NCI-H748 treated with DMSO at 0.1 percent for 48 hours (cell line): ENCODE measurements around the gene SPATA19.

ENCODE experiments used
- DNase-seq: peaks from one replicate; lab custom pipeline; 2025; lab: John Stamatoyannopoulos, UW

The SPATA19 gene

GRCh38 chr11:133818302-133818701 is 27.0 kb downstream of the SPATA19 start:
- DNase-seq: no peak

GRCh38 chr11:133817449-133817848 is 27.9 kb downstream of the SPATA19 start:
- DNase-seq: no peak

DNA sequence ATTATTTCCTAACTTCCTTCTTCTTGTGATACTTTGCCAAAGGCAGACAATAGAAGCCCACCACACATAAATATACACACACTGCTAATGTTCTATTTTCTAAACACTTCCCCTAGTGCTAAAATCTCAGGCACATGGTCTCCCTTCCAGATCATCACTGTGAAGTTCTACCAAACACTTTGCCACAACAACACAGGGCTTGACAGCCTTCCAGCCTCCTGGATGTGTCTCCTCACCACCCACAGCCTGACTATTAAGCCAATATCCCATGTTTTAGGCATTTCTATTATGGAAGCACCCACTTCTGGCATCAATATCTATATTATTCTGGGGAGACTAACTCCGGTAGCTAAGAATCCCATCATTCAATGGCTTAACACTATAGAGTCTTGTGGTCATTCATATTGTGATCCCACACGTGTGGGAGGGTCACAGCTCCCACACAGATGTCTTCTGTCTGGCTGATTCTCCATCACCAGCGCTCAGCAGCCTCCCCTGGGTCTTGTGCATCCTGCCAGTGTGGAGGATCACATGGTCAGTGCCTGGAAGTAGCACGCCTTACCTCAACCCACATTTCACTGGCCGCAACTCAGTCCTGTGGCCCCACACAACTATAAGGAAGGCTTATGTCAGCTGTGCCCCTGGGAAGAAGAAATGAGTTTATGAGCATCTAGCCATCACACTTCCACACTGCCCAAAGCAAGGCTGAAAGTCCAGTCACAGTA is 29.0 kb downstream of the SPATA19 start:
- no peak for DNase-seq

DNA sequence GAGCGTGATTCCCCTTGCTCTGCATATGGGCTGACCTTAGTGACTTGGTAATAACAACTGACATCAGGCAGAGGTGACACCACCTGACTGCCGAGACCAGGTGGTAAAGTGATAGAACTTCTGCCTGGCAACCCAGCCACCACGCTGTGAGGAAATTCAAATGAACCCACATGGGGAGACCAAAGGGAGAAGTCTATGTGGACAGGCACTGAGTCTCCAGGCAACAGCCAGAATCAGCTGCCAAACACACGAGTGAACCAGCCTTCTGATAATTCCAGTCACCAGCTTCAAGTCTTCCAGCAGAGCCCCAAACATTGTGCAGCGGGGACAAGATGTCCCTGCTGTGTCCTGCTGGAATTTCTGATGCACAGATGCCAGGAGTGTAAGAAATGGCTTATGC is 29.7 kb downstream of the SPATA19 start:
- no peak for DNase-seq

DNA sequence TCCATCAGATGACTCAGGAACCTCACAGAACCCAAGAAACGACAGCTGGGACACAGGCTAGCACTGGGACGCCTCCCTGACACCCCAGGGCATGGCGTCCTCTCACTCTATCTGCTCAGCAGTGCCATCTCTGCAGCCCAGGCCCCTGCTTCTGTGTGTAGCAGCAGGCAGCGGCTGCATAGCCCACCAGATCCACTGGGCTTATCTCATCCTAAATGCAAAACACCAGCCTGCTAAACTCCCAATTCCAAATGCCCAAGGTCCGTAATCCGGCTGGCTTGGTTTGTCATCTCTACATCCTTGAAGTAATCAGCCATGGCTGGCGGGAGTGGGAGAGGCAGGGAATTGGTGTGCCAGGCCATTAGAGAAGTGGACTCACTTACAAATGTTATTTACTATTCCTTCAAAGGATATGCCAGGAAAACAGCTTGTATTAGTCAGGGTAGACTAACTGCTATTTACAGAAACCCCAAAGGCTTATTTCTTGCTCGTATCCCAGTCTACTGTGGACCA is 30.7 kb downstream of the SPATA19 start:
- no peak for DNase-seq

- DNase-seq: no peak
These were observed 33.2 kb downstream of the SPATA19 start for GRCh38 chr11:133811850-133812685.

- DNase-seq: no peak
These were observed 34.5 kb downstream of the SPATA19 start for GRCh38 chr11:133810766-133811165.

GRCh38 chr11:133809569-133810491 is 35.5 kb downstream of the SPATA19 start:
- no peak for DNase-seq

- DNase-seq: no peak
These were observed 36.7 kb downstream of the SPATA19 start for GRCh38 chr11:133808393-133809140.

- no peak for DNase-seq
These were observed 42.3 kb downstream of the SPATA19 start for GRCh38 chr11:133803026-133803425.

DNA sequence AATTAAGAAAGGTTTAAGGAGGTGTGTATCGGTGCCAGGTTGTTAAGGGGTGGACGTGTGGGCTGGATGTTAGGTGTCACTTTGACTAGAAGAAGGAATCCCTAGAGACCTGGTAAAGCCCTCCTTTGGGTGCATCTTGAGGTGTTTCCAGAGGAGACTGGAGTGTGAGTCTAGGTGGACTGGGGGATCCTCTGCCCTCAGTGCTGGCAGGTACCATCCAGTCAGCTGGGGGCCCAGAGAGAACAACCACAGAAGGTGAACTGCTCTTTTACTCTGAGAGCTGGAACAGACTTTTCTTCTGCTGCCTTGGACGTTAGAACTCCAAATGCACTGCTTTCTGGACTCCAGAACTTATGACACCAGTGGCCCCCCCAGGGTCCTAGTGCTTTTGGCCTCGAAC is 44.0 kb downstream of the SPATA19 start:
- no peak for DNase-seq

DNA sequence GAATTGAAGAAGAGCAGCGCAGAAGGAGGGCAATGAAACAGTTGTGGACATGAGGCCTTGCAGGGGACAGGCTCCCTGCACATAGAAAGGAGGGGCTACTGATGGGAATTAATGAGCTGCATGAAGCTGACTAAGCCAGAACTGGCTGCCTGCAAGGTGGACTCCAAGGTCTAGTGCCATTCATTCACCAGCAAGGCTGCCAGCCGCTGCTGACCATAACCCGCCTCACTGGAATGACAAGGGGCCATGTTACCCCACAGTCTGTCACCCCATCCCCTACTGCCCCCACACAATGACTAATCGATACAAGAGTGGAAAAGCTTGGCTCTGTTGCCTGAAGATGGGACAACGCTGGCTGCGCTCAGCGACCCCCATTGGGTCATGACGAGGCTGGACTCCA is 44.6 kb downstream of the SPATA19 start:
- no peak for DNase-seq

- no peak for DNase-seq
These were observed 47.8 kb downstream of the SPATA19 start for GRCh38 chr11:133797554-133797953.

DNA sequence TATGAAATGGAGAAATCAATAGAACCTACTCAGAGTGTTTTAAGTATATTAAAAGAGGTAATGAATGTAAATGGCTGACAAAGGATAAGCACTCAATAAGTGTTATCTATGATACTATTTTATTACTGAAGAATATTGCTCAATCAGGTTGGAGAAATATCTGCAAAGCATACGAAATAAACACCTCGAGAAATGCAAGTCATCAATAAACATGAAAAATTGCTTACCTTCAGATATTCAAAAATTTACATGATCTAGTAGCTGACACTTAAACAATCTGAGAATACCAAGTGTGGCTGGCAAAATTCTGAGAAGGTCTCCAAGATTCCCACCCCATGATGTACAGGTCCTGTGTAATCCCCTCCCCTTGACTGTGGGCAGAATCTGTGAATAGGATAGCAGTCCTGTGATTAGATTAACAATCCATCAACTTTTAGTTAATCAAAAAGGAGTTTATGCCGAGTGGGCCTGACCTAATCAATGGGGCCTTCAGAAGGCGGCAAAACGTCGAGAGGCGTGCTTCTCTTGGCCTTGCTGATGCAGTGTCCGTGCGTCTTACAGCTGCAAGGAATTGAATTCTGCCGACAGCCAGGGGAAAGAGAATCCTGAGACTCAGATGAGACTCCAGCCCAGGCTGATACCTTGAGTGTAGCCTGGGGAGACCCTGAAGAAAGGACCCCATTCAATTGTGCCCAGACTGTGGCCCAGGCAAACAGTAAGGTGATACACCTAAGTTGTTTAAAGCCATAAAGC is 49.1 kb downstream of the SPATA19 start:
- DNase-seq: no peak

DNA sequence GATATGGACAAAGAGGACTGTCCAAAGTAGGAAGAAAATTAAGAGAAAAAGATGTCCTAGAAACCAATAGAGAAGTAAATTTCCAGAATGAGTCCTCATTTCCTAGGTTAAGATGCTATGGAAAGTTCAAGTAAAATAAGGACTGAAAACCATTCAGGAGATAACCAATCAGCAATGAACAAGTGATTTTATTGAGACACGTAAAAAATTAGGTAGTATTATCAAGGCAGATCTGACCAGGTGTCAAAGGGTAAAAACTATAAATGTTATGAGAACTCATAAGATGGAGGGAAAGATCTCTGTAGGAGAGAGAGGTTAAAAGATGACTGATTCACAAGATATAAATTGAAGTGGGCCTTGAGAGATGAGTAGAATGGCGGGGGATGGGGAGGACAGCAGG is 50.2 kb downstream of the SPATA19 start:
- DNase-seq: no peak

GRCh38 chr11:133794205-133794604 is 51.1 kb downstream of the SPATA19 start:
- no peak for DNase-seq

GRCh38 chr11:133793271-133794035 is 51.9 kb downstream of the SPATA19 start:
- peak; percentile 1 for DNase-seq

DNA sequence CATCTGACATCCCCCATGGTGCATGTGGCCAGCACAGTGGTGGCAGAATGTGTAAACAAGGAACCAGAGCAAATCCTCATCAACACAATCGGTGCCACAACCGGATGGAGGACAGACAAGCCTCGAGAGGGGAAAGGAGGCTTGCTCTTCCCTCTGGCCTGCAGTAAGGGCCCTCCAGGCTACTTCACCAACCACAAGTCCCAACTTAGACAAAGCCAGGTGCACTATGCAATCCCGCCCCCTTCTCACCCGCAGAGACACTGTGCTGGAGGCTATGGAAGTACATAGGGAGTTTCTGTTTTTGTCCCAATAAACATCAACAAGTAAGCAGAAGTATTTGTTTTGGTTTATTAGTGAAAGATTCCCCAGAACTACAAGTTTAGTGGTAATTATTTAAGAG is 54.3 kb downstream of the SPATA19 start:
- no peak for DNase-seq
